Testis (tissue), 2 donors: Measurements from ENCODE around the gene TRMT10B.

Experiments used
- POLR2A ChIP-seq: fragments of 450-650 bp; IDR thresholded peaks from one replicate; pipeline ENCODE4 v1.6.1; 2017; ENCODE audit warnings: antibody characterized with exemption, mild to moderate bottlenecking, moderate library complexity
- TF ChIP-seq, protein P1 (sequence below), 3 experiments: fragments of 450-650 bp in 2 of 3; fragments of 200-600 bp in 1 of 3; sonication (generic) in 1 of 3; IDR thresholded peaks; one replicate each; pipeline ENCODE4 v1.5.1; 2016 to 2019; ENCODE audit warnings: antibody characterized with exemption in 3 of 3, mild to moderate bottlenecking in 2 of 3, moderate library complexity in 1 of 3

DNA sequence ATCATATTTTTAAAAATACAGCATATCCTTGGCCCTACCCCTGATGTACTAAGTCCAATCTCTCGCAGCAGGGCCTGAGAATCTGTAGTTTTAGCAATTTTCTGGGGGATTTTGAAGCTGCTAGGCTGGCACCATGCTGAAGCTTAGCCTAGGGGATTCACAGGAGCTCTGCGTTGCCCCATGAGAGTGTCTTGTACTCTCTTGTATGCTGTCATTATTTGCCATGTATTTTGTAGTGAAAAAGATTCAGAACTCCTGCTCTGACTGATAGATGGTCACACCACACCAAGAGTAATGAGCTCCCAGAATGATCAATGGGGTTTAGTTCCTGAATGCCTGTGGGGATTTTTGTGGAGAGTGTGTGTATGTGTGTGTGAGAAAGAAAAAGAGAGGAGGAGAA lies 20.7 kb upstream of the TRMT10B start:
- TF ChIP-seq, protein P1, sequence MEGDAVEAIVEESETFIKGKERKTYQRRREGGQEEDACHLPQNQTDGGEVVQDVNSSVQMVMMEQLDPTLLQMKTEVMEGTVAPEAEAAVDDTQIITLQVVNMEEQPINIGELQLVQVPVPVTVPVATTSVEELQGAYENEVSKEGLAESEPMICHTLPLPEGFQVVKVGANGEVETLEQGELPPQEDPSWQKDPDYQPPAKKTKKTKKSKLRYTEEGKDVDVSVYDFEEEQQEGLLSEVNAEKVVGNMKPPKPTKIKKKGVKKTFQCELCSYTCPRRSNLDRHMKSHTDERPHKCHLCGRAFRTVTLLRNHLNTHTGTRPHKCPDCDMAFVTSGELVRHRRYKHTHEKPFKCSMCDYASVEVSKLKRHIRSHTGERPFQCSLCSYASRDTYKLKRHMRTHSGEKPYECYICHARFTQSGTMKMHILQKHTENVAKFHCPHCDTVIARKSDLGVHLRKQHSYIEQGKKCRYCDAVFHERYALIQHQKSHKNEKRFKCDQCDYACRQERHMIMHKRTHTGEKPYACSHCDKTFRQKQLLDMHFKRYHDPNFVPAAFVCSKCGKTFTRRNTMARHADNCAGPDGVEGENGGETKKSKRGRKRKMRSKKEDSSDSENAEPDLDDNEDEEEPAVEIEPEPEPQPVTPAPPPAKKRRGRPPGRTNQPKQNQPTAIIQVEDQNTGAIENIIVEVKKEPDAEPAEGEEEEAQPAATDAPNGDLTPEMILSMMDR (IDR thresholded peaks at IDR 0.05): no peak
- no peak for TF ChIP-seq POLR2A
